Breast epithelium (tissue), 3 donors: ENCODE results near the gene PKD1.
"Not testable (repeated sequence)": the region's sequence is repeated elsewhere in the genome, so short reads cannot be mapped to it uniquely, and the experiment has no call there.

ENCODE experiments used
- CTCF ChIP-seq, 3 donors: fragments of 450-650 bp; IDR thresholded peaks; one replicate each; pipeline ENCODE4 v1.5.1; 2016 to 2017; ENCODE audit warnings: antibody characterized with exemption in 3 of 3, mild to moderate bottlenecking in 3 of 3, moderate library complexity in 3 of 3
- POLR2A ChIP-seq: fragments of 450-650 bp; IDR thresholded peaks from one replicate; pipeline ENCODE4 v1.6.1; 2016; ENCODE audit warnings: antibody characterized with exemption, mild to moderate bottlenecking, moderate library complexity

GRCh38 chr16:2107121-2107790, 28.4 kb downstream of the PKD1 start:
- not testable (repeated sequence) for TF ChIP-seq POLR2A; CTCF (IDR thresholded peaks at IDR 0.05)
